NCI-H2107 (cell line): Measurements from ENCODE around the gene DLG1.

Experiments
- DNase-seq: peaks from one replicate; lab custom pipeline; 2025; lab: John Stamatoyannopoulos, UW

The DLG1 gene

DNA sequence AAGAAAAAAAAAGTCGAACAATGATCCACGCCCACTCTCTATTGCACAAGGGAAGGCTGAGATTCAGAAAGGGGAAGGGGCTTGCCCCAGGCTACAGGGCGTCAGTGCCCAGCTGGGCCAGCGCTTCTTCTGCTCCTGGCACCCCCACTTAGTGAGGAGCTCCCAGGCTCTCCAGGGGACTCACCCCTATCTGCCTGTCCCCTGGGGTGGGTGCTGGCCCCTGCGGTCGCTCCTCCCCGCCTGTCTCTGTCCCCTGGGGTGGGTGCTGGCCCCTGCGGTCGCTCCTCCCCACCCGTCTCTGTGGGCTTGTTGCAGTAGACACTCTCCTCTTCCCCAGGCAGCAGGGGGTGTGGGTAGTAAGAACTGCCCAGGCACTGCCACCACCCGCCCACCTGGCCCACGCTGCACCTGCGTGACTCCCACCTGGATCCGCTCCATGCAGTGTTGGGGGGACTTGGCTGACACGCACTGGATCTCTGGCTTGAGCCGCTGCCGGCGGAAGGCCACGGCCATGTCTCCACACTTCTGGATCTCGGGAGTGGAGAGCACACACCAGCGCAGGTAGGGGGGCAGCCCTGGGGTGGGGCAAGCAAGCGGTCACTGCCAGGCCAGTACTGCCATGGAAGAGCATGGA, 283.4 kb downstream of the DLG1 start:
- DNase-seq, result no peak

- DNase-seq, result no peak
Measured at GRCh38 chr3:197014024-197014423, 284.4 kb downstream of the DLG1 start.

- no peak for DNase-seq
Measured at GRCh38 chr3:197012540-197012883, 285.9 kb downstream of the DLG1 start.

DNA sequence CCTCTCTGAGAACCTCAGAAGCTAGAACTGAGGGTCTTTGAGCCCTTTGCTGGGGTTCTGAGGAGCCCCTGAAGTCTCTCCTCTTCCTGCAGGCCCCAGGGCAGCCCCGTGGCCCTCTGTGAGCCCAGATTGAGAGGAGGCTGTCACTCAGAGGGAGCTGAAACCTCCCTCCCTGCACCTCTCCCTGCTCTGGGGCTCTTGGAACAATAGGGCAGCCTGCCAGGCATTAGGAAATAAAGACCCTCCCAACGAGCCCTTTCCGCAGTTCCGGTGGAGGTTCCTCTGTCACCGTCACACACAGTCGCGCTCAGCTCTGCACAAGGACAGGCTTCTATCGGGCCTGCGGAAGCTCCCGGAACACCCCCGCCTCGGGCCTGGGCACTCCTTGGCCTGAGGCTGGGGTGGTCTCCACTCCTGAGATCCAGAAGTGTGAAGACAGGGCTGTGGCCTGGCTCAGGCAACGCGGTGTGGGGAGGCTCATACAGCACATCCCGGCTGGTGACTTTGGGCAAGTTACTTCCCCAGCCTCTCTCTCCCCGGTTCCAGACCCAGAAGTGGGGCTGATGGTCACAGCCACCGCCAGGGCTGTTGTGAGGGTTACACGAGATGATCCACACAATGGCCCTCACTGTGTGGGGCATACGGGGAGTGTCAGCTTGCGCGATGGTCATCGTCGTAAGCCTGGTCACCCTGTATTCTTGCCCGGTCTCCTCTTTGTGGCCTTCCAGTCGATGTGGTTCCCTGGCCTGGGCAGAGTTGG, 286.5 kb downstream of the DLG1 start:
- no peak for DNase-seq

GRCh38 chr3:197010556-197011351, 287.7 kb downstream of the DLG1 start:
- no peak for DNase-seq

GRCh38 chr3:197009532-197010019, 288.8 kb downstream of the DLG1 start:
- no peak for DNase-seq

GRCh38 chr3:197008436-197009209, 289.8 kb downstream of the DLG1 start:
- no peak for DNase-seq

DNA sequence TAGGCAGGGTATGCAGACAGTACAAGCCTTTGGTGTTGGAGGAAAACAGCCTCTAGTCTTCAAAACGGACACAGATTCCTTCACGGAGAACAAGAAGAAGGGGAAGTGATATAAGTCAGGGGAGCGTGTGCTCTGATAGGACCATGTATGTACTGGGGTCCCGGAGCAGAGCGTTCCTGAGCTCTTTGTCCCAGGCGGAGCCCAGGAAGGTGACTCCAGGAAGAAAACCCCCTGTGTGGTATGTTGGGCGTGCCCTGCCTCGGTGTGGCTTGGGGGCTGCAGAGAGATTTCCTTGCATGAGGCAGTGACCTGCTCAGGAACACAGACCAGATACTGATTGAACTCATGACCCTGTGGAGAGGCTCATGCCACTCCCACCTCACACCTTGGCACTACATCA, 290.5 kb downstream of the DLG1 start:
- no peak for DNase-seq

DNA sequence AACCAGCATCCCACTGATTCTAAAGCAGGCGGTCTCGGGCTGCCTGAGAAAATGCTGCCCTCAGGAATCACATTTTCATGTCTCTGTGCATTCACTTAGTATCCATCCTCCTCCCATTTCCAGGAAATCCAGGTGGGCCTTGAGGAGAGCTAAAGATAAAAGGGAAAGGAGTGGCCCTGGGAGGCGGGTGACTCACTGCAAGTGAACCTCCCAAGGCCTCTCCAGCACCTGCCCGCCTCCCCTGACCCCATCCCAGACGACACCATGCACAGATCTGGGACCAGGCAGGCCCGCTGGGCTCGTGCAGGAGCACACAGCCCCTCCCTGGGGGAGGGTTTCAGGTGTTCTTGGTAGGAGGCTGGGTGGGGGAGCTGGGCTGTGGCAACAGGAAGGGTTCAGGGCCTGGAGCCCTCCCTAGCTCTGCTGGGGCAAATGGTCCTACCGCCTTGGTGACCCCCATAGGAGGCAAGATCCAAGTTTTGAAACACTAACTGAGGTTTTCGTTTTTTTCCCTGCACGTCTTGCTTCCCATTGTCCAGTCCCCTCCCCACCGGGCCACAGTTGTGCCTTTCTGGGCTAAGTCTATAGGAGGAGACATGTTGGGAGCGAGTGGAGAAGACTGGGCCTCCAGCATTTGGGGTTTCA, 291.0 kb downstream of the DLG1 start:
- DNase-seq, result no peak

DNA sequence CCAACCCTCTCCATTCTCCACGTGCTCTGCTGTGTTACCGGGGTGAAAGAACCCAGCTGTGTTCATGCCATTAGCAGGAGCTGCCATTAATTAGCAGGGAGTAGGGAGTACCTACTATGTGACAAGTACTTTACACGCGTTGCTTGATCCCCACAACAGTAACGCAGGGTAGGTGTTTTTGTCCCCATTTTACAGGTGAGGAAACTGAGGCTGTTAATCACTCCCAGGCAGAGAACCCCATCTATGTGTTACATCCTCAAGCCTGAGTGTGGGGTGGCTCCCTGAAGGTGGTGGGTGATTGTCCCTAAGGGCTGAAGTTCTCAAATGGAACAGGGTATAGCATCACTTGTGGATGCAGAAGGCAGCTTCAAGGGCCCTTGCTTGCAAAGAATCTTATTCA, 291.6 kb downstream of the DLG1 start:
- no peak for DNase-seq

DNA sequence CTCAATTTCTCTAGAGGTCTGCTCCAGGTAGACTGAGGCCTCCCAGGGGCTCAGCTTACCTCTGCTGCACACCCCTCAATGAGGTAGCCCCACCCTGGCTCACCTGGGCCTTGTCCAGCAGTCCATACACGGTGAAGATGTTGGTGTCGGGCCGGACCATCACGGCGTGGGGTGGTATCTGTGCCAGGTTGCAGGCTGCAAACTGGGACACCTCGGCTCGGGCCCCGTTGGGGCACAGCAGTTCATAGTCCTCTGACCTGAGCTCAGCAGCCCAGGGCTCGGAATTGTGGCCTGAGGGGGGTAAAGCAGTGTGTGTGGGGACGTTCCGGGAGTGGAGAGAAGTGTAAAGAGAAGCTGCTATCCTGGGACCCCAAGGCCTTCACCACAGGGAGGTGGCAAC, 292.0 kb downstream of the DLG1 start:
- no peak for DNase-seq

DNA sequence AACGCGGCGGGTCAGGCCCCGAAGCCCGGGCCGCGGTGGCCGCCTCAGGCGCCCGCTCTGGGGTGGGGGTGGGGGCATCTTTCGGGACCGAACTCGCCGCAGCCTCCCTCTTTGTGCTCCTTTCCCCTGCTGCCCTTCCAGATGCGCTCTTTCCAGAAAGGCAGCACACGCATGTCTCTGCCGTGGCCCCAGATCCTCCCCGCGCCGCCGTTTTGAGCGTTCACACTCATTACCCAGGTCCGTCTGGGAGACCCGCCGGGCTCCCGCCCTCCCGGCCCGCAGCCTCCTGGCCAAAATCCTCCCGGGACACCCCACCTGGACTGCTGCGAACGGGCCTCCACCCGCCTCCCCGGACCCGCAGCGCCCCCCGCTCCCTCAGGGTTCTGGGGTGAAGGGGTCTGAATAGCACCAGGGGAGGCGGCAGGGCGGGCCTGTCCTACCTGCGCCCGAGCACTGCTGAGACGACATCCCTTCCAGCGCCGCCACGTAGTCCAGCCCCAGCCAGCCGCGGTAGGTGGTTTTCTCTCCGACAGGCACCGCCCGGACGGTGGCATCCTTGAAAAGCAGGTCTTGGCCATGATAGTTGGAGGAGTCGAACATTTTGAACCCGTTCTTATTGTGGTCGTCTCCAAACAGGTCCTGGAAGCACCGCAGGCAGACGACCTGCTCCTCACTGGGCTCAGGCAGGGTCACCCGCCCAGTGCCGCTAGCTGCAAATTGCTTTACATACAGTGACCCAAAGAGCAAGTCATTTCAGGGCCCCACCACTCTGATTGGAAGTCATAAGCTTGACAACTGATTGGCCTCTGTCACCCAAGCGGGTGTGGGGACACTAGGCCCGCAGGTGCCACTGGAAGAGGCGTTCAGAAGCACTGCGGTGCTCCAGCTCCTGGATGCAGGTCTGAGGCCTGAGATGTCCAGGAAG, 294.7 kb downstream of the DLG1 start:
- DNase-seq, result peak; percentile 58

DNA sequence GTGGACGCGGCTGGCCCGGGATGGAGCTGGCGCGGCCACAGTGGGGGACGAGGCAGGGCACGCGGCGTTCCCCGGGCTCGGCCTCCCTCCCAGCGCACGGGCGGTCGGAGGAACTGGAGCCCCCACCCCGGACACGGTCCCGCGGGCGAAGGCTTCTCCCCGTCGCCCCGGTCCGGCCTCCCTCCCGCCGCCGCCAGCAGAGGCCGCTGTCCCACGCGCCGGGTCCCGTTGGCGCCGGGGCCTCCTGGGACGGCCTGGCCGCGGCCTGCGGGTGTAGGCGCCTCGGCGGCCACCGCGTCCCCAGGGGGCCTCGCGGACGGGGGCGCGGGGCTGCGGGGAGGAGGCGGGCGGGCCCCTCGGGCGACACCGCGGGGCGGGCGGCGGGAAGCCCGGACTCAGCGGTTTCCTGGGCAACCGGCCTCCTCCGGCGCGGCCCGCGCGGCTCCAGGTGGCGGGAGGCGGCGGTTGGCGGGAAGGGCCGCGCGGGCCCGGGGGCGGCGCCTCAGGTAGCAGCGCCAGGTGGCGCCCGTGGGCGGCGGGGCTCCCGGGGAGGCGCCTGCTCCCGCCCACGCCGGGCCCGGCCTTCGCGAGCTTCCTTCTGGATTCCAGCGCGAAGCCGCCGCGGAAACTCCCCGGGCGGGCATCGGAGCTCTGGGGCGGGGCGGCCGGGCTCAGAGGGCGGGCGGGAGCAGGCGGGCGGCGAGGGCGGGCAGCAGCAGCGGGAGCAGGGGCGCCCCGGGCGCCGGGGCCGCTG, 295.5 kb downstream of the DLG1 start:
- peak; percentile 98 for DNase-seq

DNA sequence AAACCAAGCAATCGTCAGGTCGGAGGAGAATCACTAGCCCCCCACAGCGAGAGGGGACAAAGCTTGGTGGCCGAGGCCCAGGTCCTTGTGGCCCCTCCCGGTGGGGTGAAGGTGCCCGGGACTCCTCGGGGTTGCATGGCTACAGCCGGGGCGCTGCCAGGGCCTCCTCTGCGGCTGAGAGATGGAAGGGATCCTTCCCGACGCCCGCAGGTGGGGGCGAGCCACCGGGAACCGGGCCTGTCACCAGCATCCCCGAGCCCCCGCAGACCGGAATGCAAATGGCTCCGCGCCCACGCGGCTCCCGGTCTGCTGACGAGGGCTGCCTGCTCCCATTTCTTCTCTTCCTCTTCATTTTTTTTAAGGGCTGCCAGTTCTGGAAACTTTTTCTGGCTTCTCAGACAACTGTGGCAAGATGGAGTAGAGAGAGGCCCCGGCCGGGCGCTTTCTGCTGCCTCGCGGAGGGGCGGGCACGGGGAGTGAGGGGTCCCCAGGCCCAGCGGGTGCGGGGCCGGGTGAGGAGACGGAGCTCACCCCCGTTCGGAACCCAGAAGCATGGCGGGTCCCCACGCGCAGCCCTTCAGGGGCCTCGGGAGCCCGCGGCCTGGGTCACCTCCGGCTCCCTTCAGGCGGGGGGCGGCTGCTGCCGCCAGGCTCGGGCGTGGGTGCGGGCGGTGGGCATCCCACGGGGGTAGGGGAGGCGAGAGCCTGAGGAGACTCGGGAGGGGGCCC, 296.3 kb downstream of the DLG1 start:
- DNase-seq, result no peak

- no peak for DNase-seq
Measured at GRCh38 chr3:197001106-197001971, 297.1 kb downstream of the DLG1 start.

- DNase-seq, result no peak
Measured at GRCh38 chr3:197000211-197000610, 298.2 kb downstream of the DLG1 start.

GRCh38 chr3:196998966-196999760, 299.2 kb downstream of the DLG1 start:
- DNase-seq, result no peak
